Measurements from ENCODE around the gene RASSF5.

- no peak for TF ChIP-seq EZH2 (optimal IDR thresholded peaks at IDR 0.05; ENCODE audit: low read depth, low read length)
- TF ChIP-seq CTCF (IDR thresholded peaks at IDR 0.05; ENCODE audit: low read length) = no peak
Measured at GRCh38 chr1:206558794-206559671, 51.7 kb downstream of the RASSF5 start.

All from MM.1S (cell line).